Type B pancreatic cell (in vitro differentiated cells): Measurements from ENCODE around the gene KDM8. TPM values are rescaled to one million over a fixed set of nuclear protein-coding genes. Genes with fewer than 3 reads are reported as not detected.

Source experiments
- DNase-seq: peaks from one replicate; pipeline ENCODE4 v3.0.0; 2021; ENCODE audit warnings: mixed read lengths; ENCODE audit not compliant: unreplicated experiment; ENCODE audit errors: extremely low spot score
- H3K27ac Mint-ChIP-seq: 2 replicates; pipeline ENCODE4 v1.8.0; 2021; ENCODE audit warnings: mild to moderate bottlenecking, mixed read lengths
- H3K27me3 Mint-ChIP-seq: 2 replicates; pipeline ENCODE4 v1.8.0; 2021; ENCODE audit warnings: mixed read lengths
- H3K36me3 Mint-ChIP-seq: 2 replicates; pipeline ENCODE4 v1.8.0; 2021; ENCODE audit warnings: mixed read lengths
- H3K4me1 Mint-ChIP-seq: one replicate; pipeline ENCODE4 v1.8.0; 2021; ENCODE audit warnings: mixed read lengths; ENCODE audit not compliant: unreplicated experiment
- H3K4me3 Mint-ChIP-seq: 2 replicates; pipeline ENCODE4 v1.8.0; 2021; ENCODE audit warnings: mild to moderate bottlenecking, mixed read lengths
- H3K9me3 Mint-ChIP-seq: 2 replicates; pipeline ENCODE4 v1.8.0; 2021; ENCODE audit warnings: mixed read lengths
- CTCF ChIP-seq: fragments of 200-600 bp; sonication (generic); conservative IDR thresholded peaks from 2 replicates; pipeline ENCODE4 v1.5.0; 2021; ENCODE audit warnings: antibody characterized with exemption, mild to moderate bottlenecking
- total RNA-seq: library from RNA; stranded (reverse); gene quantifications from 2 replicates; pipeline ENCODE4 v1.2.1, GENCODE V29; 2021; ENCODE audit warnings: low replicate concordance

Gene KDM8
- total RNA-seq, 1 donor from 2014 or later: 11.1 TPM

- no peak overlapping the region for H3K27ac Mint-ChIP-seq
- H3K27me3 Mint-ChIP-seq: peaks cover 3% of the 10 kb centered on the region
- TF ChIP-seq CTCF: no peak
- H3K4me3 Mint-ChIP-seq: no peak overlapping the region
- DNase-seq: no peak
- H3K36me3 Mint-ChIP-seq: no peaks in the 10 kb centered on the region
- H3K9me3 Mint-ChIP-seq: no peaks in the 10 kb centered on the region
- no peaks in the 10 kb centered on the region for H3K4me1 Mint-ChIP-seq
Measured at GRCh38 chr16:27191352-27191924, 11.9 kb upstream of the KDM8 start.

- H3K9me3 Mint-ChIP-seq: no peaks in the 10 kb centered on the region
- no peaks in the 10 kb centered on the region for H3K36me3 Mint-ChIP-seq
- H3K4me1 Mint-ChIP-seq: no peaks in the 10 kb centered on the region
- H3K4me3 Mint-ChIP-seq: no peak overlapping the region
- no peak for TF ChIP-seq CTCF
- DNase-seq: no peak
- peaks cover 13% of the 10 kb centered on the region for H3K27me3 Mint-ChIP-seq
- H3K27ac Mint-ChIP-seq: no peak overlapping the region
Measured at GRCh38 chr16:27193300-27193990, 9.9 kb upstream of the KDM8 start.

GRCh38 chr16:27195076-27195741 is 8.1 kb upstream of the KDM8 start:
- peak overlapping the region; percentile 43 for H3K27ac Mint-ChIP-seq
- no peaks in the 10 kb centered on the region for H3K4me1 Mint-ChIP-seq
- peaks cover 14% of the 10 kb centered on the region for H3K27me3 Mint-ChIP-seq
- no peaks in the 10 kb centered on the region for H3K9me3 Mint-ChIP-seq
- H3K4me3 Mint-ChIP-seq: no peak overlapping the region
- no peak for DNase-seq
- no peak for TF ChIP-seq CTCF
- H3K36me3 Mint-ChIP-seq: no peaks in the 10 kb centered on the region

- no peak for TF ChIP-seq CTCF
- Mint-ChIP-seq H3K36me3 (no peaks in the 10 kb centered on the region), H3K9me3 (no peaks in the 10 kb centered on the region), H3K4me1 (no peaks in the 10 kb centered on the region), H3K27me3 (peaks cover 14% of the 10 kb centered on the region), H3K27ac (peak overlapping the region; percentile 43), H3K4me3 (no peak overlapping the region)
- DNase-seq: no peak
Measured at GRCh38 chr16:27195941-27196595, 7.3 kb upstream of the KDM8 start.

- no peak overlapping the region for H3K4me3 Mint-ChIP-seq
- H3K36me3 Mint-ChIP-seq: no peaks in the 10 kb centered on the region
Measured at GRCh38 chr16:27197004-27197403, 6.3 kb upstream of the KDM8 start.

More at GRCh38 chr16:27197004-27197403, 6.3 kb upstream of the KDM8 start:
- no peak overlapping the region for H3K27ac Mint-ChIP-seq
- no peak for TF ChIP-seq CTCF
- DNase-seq: no peak
- no peaks in the 10 kb centered on the region for H3K4me1 Mint-ChIP-seq
- peaks cover 14% of the 10 kb centered on the region for H3K27me3 Mint-ChIP-seq
- H3K9me3 Mint-ChIP-seq: no peaks in the 10 kb centered on the region
